GM10266 (cell line): ENCODE data around the gene TPPP.

Experiments
- DNase-seq: peaks from one replicate; pipeline ENCODE4 v3.0.0; 2012; ENCODE audit errors: extremely low spot score
- CTCF ChIP-seq: IDR thresholded peaks from 2 replicates; pipeline ENCODE4 v1.5.1; 2012; ENCODE audit warnings: mild to moderate bottlenecking, low read depth; ENCODE audit not compliant: control insufficient read depth, insufficient read depth; ENCODE audit errors: missing control alignments

TPPP gene

GRCh38 chr5:610744-611730 lies 82.1 kb downstream of the TPPP start:
- no peak for DNase-seq
- no peak for TF ChIP-seq CTCF

- no peak for TF ChIP-seq CTCF
- no peak for DNase-seq
Observed at GRCh38 chr5:610011-610743, 83.0 kb downstream of the TPPP start.
